ENCODE measurements around the gene ANO1.

DNA sequence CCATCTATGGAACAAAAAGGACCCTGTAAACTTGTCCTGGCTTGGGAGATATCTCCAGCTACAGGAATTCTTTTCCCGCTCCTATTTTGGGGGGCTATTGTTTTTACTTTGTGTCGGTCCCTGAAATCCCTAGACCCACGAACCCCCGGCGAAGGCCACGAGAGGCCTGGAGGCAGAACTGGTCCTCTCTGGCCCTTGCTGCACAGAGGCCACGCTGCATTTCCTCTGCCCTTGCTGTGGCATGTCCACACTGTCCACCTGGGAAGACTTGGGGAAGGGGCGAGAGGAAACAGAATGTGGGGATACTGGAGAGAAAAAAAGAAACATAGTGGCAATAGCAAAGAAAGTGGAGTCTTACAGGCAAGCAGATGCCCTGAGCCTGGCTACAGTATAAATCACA lies 2.3 kb upstream of the ANO1 start:
- TF ChIP-seq GATA3 (IDR thresholded peaks at IDR 0.05; ENCODE audit: low read depth, low read length) = no peak
- no peak for TF ChIP-seq GATA2 (IDR thresholded peaks at IDR 0.05; ENCODE audit: low read depth, low read length)

Data from SH-SY5Y (cell line).